GM10248 (cell line): ENCODE data around the gene SACM1L.

Experiments
- CTCF ChIA-PET: fragments of 300-600 bp; sonication (Branson Sonifier 250); formaldehyde crosslinking; extraction: SDS; loops from one replicate; lab custom pipeline; 2021; ENCODE audit warnings: antibody characterized with exemption; lab: Yijun Ruan, JAX
- POLR2A ChIA-PET: fragments of 350-650 bp; sonication (Branson Sonifier 250); formaldehyde crosslinking; extraction: SDS; loops from one replicate; lab custom pipeline; 2020; ENCODE audit warnings: antibody characterized with exemption; lab: Yijun Ruan, JAX
- DNase-seq: peaks from one replicate; pipeline ENCODE4 v3.0.0; 2012; ENCODE audit errors: extremely low spot score
- CTCF ChIP-seq: IDR thresholded peaks from 2 replicates; pipeline ENCODE4 v1.5.1; 2012; ENCODE audit warnings: mild to moderate bottlenecking, low read depth; ENCODE audit errors: extremely low read depth, missing control alignments, control extremely low read depth

The SACM1L gene

GRCh38 chr3:45644063-45644790 lies 45.0 kb upstream of the SACM1L start:
- CTCF ChIA-PET, result interaction anchor here (0.9 to 3.9 kb wide), 6 partner anchors 10 to 135 kb away, joined by 3 to 22 read pairs (median 6); no protein-coding TSS in a partner anchor
- DNase-seq, result no peak
- POLR2A ChIA-PET, result no interaction called here
- TF ChIP-seq CTCF, result no peak

DNA sequence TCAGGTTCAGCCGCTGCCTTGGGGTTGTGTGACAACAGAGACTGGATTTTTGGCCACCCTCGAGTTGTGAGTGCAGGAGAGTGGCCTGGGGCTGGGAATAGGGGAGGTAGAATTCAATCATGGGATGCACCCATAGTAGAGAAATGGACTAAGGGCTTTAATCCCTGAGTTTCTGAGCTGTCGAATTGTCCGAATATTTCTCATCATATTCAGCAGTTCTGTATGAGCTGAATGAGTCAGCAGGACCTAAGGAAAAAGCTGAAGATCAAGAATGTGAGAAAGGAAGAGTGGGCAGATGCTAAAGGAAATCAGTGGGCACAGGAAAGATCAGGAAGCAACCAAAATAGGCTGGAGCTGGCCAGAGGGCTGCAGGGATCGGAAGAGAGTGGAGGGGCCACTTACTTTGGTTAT lies 44.4 kb upstream of the SACM1L start:
- no peak for DNase-seq
- TF ChIP-seq CTCF, result no peak
- ChIA-PET POLR2A (no interaction called here), CTCF (interaction anchor here (0.9 to 3.9 kb wide), 6 partner anchors 9 to 134 kb away, joined by 3 to 22 read pairs (median 7); no protein-coding TSS in a partner anchor)

- POLR2A ChIA-PET, result no interaction called here
- DNase-seq, result no peak
- CTCF ChIA-PET, result interaction anchor here (0.8 to 3.9 kb wide), 4 partner anchors 8 to 135 kb away, joined by 3 to 22 read pairs (median 14); no protein-coding TSS in a partner anchor
Measured at GRCh38 chr3:45646051-45646585, 43.1 kb upstream of the SACM1L start.

GRCh38 chr3:45647148-45647619 lies 42.0 kb upstream of the SACM1L start:
- TF ChIP-seq CTCF, result no peak
- no peak for DNase-seq
- ChIA-PET POLR2A (no interaction called here), CTCF (interaction anchor here (1.0 to 3.3 kb wide), 3 partner anchors 9 to 15 kb away, joined by 3 to 22 read pairs (median 5); no protein-coding TSS in a partner anchor)

More at GRCh38 chr3:45646051-45646585, 43.1 kb upstream of the SACM1L start:
- no peak for TF ChIP-seq CTCF

DNA sequence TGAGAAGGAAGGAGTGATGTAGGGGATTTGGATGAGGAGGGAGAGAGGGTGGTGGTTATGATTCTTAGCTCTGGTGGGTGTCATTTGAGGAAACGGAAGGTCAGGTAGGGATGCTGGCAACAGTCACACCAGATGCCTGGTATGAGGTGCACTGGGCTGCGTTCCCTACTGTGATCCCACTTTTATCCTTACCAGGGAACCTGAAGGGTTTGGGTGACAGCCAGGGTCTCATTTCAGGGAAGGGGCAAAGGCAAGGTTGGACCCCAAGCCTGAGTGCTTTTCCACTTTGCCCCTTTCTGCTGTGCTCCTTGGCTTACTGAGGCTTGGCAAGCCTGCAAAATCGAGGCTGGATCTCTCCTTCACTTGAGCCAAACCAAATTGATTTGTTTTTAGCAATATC lies 36.0 kb upstream of the SACM1L start:
- ChIA-PET POLR2A (no interaction called here), CTCF (interaction anchor here (1.3 to 4.4 kb wide), 6 partner anchors 8 to 144 kb away, joined by 3 to 62 read pairs (median 4); no protein-coding TSS in a partner anchor)
- no peak for TF ChIP-seq CTCF
- no peak for DNase-seq

- no peak for TF ChIP-seq CTCF
- no peak for DNase-seq
- ChIA-PET CTCF (interaction anchor here (0.7 to 4.4 kb wide), 7 partner anchors 9 to 613 kb away, joined by 3 to 62 read pairs (median 19); no protein-coding TSS in a partner anchor), POLR2A (interaction anchor here (0.6 kb wide), 1 partner anchor 122 kb away, joined by 4 read pairs; no protein-coding TSS in a partner anchor)
Measured at GRCh38 chr3:45654397-45654944, 34.7 kb upstream of the SACM1L start.
